ENCODE data around the gene FAM177A1.

FAM177A1 gene

DNA sequence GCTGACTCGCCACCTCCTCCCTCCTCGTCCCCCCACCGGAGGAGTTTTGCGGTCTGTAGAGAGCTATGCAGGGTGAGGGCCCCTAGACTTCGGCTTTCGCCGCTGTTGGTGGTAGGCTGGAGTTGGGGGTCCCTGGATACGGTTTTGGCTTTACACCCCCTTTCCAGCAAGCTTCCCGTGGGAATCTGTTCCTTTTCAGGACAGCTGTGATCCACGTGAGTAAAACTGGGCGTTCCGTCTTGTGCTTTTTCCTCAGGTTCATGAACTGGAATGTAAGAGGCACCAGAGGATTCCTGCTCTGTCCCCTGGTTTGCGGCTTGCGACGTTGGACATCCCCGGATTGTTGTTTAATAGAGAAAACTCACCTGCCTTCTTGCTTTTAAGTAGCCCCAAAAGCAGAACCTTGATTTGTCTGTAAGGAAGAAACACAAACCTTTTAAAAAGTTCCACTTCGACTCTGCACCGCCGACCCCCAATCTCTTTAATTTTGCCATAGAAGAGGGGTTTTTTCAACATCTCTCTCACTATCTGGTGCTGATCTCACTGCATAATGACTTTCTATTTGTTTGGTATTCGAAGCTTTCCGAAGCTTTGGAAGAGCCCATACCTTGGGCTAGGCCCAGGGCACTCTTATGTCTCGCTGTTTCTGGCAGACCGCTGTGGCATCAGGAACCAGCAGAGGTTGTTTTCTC lies 76.8 kb downstream of the FAM177A1 start:
- TF ChIP-seq POLR2A (IDR thresholded peaks at IDR 0.05; ENCODE audit: low read length): no peak
- TF ChIP-seq GATA1 (IDR thresholded peaks at IDR 0.05; ENCODE audit: low read depth, low read length): no peak
- peak in 1 of 2 experiments; percentile 40 for DNase-seq

DNA sequence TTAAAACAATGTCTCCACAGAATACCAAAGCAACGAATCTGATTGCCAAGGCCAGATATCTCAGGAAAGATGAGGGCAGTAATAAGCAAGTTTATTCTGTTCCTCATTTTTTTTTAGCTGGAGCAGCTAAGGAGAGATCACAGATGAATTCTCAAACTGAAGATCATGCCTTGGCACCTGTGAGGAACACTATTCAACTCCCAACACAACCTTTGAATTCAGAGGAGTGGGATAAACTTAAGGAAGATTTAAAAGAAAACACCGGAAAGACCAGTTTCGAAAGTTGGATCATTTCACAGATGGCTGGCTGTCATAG lies 77.3 kb downstream of the FAM177A1 start:
- DNase-seq: no peak
- no peak for TF ChIP-seq POLR2A (IDR thresholded peaks at IDR 0.05; ENCODE audit: low read length)

DNA sequence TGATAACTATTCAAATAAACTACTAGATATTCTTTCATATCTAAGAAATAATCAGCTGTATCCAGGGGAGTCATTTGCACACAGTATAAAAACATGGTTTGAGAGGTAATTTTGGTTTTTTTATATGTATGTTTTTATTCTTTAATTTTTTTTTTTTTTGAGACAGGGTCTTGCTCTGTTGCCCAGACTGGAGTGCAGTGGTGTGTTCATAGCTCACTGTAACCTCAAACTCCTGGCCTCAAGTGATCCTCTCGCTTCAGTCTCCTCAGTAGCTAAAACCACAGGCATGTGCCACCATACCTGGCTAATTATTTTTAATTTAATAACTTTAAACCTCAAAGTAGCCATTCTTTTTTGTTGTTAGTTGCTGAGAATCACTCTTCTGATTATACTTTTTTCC lies 78.1 kb downstream of the FAM177A1 start:
- no peak for TF ChIP-seq GATA1 (IDR thresholded peaks at IDR 0.05; ENCODE audit: low read depth, low read length)
- TF ChIP-seq POLR2A (IDR thresholded peaks at IDR 0.05; ENCODE audit: low read length): no peak
- DNase-seq: no peak

Data from erythroblast (primary cell).